PC-3 (cell line): ENCODE measurements around the gene MAP3K5.

Experiments used
- CTCF ChIP-seq: fragments of 300-600 bp; sonication (generic); conservative IDR thresholded peaks from 2 replicates; pipeline ENCODE4 v1.5.1; 2017; ENCODE audit warnings: antibody characterized with exemption, low read depth, mild to moderate bottlenecking, low read length
- EZH2 ChIP-seq: fragments of 300-600 bp; sonication (generic); IDR thresholded peaks from one replicate; pipeline ENCODE4 v1.6.1; 2017; ENCODE audit warnings: antibody characterized with exemption, mild to moderate bottlenecking, low read length; ENCODE audit not compliant: unreplicated experiment
- EZH2phosphoT487 ChIP-seq: fragments of 300-600 bp; sonication (generic); IDR thresholded peaks from 2 replicates; pipeline ENCODE4 v1.6.1; 2018; ENCODE audit warnings: mild to moderate bottlenecking, antibody characterized with exemption, low read length, borderline replicate concordance

GRCh38 chr6:136816656-136817055, 24.4 kb upstream of the MAP3K5 start:
- TF ChIP-seq CTCF (no peak), EZH2 (no peak), EZH2phosphoT487 (no peak)
